Lower lobe of right lung (tissue), 2 donors: ENCODE data around the gene C16orf78. TPM values are rescaled to one million over a fixed set of nuclear protein-coding genes. Genes with fewer than 3 reads are reported as not detected.

ENCODE experiments used
- ATAC-seq, 2 donors: fragments of 200-7000 bp; cut with Tn5 transposase; one replicate each; pipeline ENCODE4 v1.9.1; 2020 to 2022; ENCODE audit warnings: mild to moderate bottlenecking in 2 of 2, moderate library complexity in 2 of 2
- DNase-seq: peaks from one replicate; pipeline ENCODE4 v3.0.0-alpha.2; 2020
- H3K27ac ChIP-seq: fragments of 200-600 bp; one replicate; pipeline ENCODE4 v1.8.0; 2022
- H3K27me3 ChIP-seq: fragments of 200-600 bp; one replicate; pipeline ENCODE4 v1.8.0; 2022; ENCODE audit warnings: low read depth
- H3K36me3 ChIP-seq: fragments of 200-600 bp; one replicate; pipeline ENCODE4 v1.8.0; 2022; ENCODE audit warnings: mild to moderate bottlenecking
- H3K4me1 ChIP-seq: fragments of 200-600 bp; one replicate; pipeline ENCODE4 v1.8.0; 2022
- H3K4me3 ChIP-seq: fragments of 200-600 bp; one replicate; pipeline ENCODE4 v1.8.0; 2022; ENCODE audit warnings: mild to moderate bottlenecking
- H3K9me3 ChIP-seq: fragments of 200-600 bp; one replicate; pipeline ENCODE4 v1.8.0; 2022
- intact Hi-C: fragments of 100-400 bp; cut with DNase I; formaldehyde crosslinking; loops from one replicate; pipeline ENCODE4 v1.11.0; 2022
- total RNA-seq: library from RNA; stranded (reverse); fragmentation: NEBNext Ultra II Directional; extraction: Animal tissue kit (Norgen Biotek cat#: 25700); gene quantifications from one replicate; pipeline ENCODE4 v1.2.1, GENCODE V29; 2021
- TF ChIP-seq, protein P1 (sequence below): fragments of 200-600 bp; IDR thresholded peaks from one replicate; pipeline ENCODE4 v1.8.0; 2022; ENCODE audit warnings: antibody characterized with exemption, mild to moderate bottlenecking
- donor health status: DM: no; HTN: yes; CAD: no; lungs with severe emphysema.

Gene C16orf78
- total RNA-seq, 1 donor from 2014 or later = not detected

DNA sequence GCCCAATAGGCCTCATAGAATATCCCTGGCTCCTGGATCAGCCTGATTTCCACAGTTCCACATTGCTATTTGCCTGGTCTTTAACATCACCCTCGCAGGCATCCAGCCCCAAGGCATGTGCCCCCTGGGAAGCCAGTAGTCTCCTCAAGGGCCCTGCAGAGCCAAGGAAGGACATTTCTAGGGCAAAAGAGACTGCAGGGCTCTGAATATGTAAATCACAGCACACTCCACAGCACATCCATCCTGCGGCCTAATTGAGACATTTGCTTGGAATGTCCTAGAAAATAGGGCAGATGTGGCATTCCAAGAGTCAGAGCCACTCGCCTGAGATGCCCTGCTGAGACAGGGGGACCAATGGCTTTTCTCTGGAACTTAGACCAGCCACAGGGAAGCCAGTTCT lies 11.4 kb upstream of the C16orf78 start:
- Histone ChIP-seq H3K27me3 (no peaks in the 10 kb centered on the region), H3K4me3 (no peak overlapping the region), H3K36me3 (no peaks in the 10 kb centered on the region), H3K4me1 (no peaks in the 10 kb centered on the region), H3K9me3 (no peaks in the 10 kb centered on the region), H3K27ac (no peak overlapping the region)
- TF ChIP-seq, protein P1, sequence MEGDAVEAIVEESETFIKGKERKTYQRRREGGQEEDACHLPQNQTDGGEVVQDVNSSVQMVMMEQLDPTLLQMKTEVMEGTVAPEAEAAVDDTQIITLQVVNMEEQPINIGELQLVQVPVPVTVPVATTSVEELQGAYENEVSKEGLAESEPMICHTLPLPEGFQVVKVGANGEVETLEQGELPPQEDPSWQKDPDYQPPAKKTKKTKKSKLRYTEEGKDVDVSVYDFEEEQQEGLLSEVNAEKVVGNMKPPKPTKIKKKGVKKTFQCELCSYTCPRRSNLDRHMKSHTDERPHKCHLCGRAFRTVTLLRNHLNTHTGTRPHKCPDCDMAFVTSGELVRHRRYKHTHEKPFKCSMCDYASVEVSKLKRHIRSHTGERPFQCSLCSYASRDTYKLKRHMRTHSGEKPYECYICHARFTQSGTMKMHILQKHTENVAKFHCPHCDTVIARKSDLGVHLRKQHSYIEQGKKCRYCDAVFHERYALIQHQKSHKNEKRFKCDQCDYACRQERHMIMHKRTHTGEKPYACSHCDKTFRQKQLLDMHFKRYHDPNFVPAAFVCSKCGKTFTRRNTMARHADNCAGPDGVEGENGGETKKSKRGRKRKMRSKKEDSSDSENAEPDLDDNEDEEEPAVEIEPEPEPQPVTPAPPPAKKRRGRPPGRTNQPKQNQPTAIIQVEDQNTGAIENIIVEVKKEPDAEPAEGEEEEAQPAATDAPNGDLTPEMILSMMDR = no peak
- ATAC-seq (no peak), DNase-seq (no peak)
- intact Hi-C loops = no loop called here

DNA sequence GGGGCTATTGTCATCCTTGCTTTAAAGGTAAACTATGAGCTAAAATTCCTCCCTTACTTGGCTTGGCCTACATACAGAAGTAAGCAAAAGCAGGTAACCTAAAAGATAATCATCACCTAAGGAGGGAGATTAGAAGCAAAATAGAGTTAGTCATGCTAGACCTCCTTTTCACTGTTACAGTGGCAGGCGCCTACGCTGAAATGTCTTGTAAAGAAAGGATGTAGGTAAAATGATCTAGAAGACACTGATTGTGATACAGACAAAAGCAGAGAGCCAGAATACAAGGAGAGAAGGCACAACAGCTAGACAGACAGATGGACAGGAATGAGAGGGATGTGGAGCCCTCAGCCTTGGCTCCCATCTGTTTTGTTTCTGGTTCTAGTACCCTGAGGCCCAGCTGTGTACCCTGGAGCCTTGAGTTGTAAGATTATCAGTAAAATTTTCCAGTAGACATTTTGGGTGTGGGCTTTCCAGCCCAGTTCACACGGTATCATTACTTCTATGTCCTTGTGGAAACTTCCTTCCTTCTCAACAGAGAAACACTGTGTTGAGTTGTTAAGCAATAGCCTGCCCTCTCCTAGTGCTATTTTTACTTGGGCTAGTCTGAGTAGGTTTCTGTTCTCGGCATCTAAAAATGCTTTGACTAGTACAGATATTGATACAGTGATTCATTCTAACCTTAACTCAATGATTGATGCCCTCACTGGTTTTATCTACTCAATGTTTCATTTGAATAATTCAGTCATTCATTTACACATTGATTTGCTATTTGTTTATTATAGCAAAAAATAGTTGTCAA lies 7.7 kb upstream of the C16orf78 start:
- Histone ChIP-seq H3K27me3 (no peaks in the 10 kb centered on the region), H3K36me3 (no peaks in the 10 kb centered on the region), H3K9me3 (no peaks in the 10 kb centered on the region), H3K4me3 (no peak overlapping the region), H3K27ac (no peak overlapping the region), H3K4me1 (no peaks in the 10 kb centered on the region)
- DNase-seq (no peak), ATAC-seq (no peak)
- intact Hi-C loops = no loop called here
- TF ChIP-seq, protein P1 = no peak

- Histone ChIP-seq H3K36me3 (no peaks in the 10 kb centered on the region), H3K27ac (no peak overlapping the region), H3K9me3 (no peaks in the 10 kb centered on the region), H3K4me3 (no peak overlapping the region), H3K4me1 (no peaks in the 10 kb centered on the region), H3K27me3 (no peaks in the 10 kb centered on the region)
- ATAC-seq = no peak
- TF ChIP-seq, protein P1 = no peak
- intact Hi-C loops = no loop called here
- no peak for DNase-seq
Measured at GRCh38 chr16:49366669-49367068, 6.9 kb upstream of the C16orf78 start.

- TF ChIP-seq, protein P1 = no peak
- no peak for DNase-seq
- Histone ChIP-seq H3K27me3 (no peaks in the 10 kb centered on the region), H3K27ac (no peak overlapping the region), H3K4me3 (no peak overlapping the region), H3K9me3 (no peaks in the 10 kb centered on the region), H3K4me1 (no peaks in the 10 kb centered on the region), H3K36me3 (no peaks in the 10 kb centered on the region)
- intact Hi-C loops = no loop called here
- ATAC-seq = no peak
Measured at GRCh38 chr16:49369651-49370611, 3.7 kb upstream of the C16orf78 start.

- no peak for DNase-seq
Measured at GRCh38 chr16:49376206-49376605, 2.6 kb downstream of the C16orf78 start.

More at GRCh38 chr16:49376206-49376605, 2.6 kb downstream of the C16orf78 start:
- Histone ChIP-seq H3K4me3 (no peak overlapping the region), H3K27ac (no peak overlapping the region), H3K36me3 (no peaks in the 10 kb centered on the region), H3K27me3 (no peaks in the 10 kb centered on the region), H3K4me1 (no peaks in the 10 kb centered on the region), H3K9me3 (no peaks in the 10 kb centered on the region)
- TF ChIP-seq, protein P1 = no peak
- ATAC-seq = no peak
- intact Hi-C loops = no loop called here
